Neural crest cell (in vitro differentiated cells): ENCODE measurements around the gene SH3PXD2A. TPM values are rescaled to one million over a fixed set of nuclear protein-coding genes. Genes with fewer than 3 reads are reported as not detected.

ENCODE experiments used
- DNase-seq: peaks from one replicate; pipeline ENCODE4 v3.0.0; 2021; ENCODE audit warnings: low read depth, mixed read lengths, low spot score
- H3K27ac Mint-ChIP-seq: one replicate; pipeline ENCODE4 v1.8.0; 2021; ENCODE audit warnings: mild to moderate bottlenecking, mixed read lengths; ENCODE audit not compliant: unreplicated experiment
- H3K27me3 Mint-ChIP-seq: 2 replicates; pipeline ENCODE4 v1.8.0; 2021; ENCODE audit warnings: low read depth, mild to moderate bottlenecking, mixed read lengths
- H3K36me3 Mint-ChIP-seq: 2 replicates; pipeline ENCODE4 v1.8.0; 2021; ENCODE audit warnings: low read depth, mild to moderate bottlenecking, mixed read lengths
- H3K4me1 Mint-ChIP-seq: 2 replicates; pipeline ENCODE4 v1.8.0; 2021; ENCODE audit warnings: mixed read lengths
- H3K4me3 Mint-ChIP-seq: one replicate; pipeline ENCODE4 v1.8.0; 2021; ENCODE audit warnings: mild to moderate bottlenecking, mixed read lengths
- H3K9me3 Mint-ChIP-seq: 2 replicates; pipeline ENCODE4 v1.8.0; 2021; ENCODE audit warnings: mixed read lengths
- total RNA-seq: library from RNA; stranded (reverse); gene quantifications from 2 replicates; pipeline ENCODE4 v1.2.1, GENCODE V29; 2021
- TF ChIP-seq, protein P1 (sequence below): fragments of 200-600 bp; sonication (generic); conservative IDR thresholded peaks from 2 replicates; pipeline ENCODE4 v1.5.0; 2021; ENCODE audit warnings: antibody characterized with exemption, mild to moderate bottlenecking

Gene SH3PXD2A
- total RNA-seq, 1 donor from 2014 or later = 22.8 TPM

DNA sequence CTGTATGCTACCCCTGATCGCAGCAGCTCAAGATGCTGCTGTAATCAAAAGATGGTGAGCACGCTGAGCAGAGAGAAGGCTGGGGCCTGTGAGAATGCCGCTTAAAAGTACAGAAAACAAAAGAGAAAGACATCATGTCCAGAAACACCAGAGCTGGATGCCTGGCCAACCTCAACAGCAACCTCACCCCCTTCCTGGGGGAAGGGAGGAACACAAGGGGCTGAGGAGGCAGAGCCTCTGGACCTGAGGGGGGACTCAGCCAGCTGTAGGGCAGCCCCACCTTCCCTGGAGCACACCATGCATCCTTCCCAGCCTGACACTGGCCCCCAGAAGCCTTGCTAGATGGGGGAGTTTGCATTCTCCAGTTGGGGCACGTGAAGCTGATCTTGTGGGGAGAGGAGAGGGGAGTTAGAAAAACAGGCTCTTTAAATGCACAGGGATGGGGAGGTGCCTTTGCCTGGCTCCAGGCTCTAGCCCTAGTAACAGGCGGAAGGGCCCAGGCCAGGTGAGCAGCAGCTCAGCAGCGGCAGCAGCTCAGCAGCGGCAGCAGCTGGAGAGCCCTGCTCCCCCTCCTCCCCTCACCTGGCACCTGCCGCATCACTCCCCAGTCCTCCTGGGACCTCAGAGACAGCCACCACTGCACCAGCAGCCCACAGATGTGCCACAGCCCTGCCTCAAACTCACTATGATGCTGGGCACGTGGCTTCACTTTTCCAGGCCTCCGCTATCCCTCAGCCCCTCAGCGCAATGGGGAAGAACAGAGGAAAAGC, 205.5 kb downstream of the SH3PXD2A start:
- H3K36me3 Mint-ChIP-seq = peaks cover 8% of the 10 kb centered on the region
- TF ChIP-seq, protein P1, sequence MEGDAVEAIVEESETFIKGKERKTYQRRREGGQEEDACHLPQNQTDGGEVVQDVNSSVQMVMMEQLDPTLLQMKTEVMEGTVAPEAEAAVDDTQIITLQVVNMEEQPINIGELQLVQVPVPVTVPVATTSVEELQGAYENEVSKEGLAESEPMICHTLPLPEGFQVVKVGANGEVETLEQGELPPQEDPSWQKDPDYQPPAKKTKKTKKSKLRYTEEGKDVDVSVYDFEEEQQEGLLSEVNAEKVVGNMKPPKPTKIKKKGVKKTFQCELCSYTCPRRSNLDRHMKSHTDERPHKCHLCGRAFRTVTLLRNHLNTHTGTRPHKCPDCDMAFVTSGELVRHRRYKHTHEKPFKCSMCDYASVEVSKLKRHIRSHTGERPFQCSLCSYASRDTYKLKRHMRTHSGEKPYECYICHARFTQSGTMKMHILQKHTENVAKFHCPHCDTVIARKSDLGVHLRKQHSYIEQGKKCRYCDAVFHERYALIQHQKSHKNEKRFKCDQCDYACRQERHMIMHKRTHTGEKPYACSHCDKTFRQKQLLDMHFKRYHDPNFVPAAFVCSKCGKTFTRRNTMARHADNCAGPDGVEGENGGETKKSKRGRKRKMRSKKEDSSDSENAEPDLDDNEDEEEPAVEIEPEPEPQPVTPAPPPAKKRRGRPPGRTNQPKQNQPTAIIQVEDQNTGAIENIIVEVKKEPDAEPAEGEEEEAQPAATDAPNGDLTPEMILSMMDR = no peak
- H3K27ac Mint-ChIP-seq = no peak overlapping the region
- no peaks in the 10 kb centered on the region for H3K27me3 Mint-ChIP-seq
- no peak for DNase-seq
- H3K9me3 Mint-ChIP-seq = no peaks in the 10 kb centered on the region
- peaks cover 10% of the 10 kb centered on the region for H3K4me1 Mint-ChIP-seq
- no peak overlapping the region for H3K4me3 Mint-ChIP-seq

DNA sequence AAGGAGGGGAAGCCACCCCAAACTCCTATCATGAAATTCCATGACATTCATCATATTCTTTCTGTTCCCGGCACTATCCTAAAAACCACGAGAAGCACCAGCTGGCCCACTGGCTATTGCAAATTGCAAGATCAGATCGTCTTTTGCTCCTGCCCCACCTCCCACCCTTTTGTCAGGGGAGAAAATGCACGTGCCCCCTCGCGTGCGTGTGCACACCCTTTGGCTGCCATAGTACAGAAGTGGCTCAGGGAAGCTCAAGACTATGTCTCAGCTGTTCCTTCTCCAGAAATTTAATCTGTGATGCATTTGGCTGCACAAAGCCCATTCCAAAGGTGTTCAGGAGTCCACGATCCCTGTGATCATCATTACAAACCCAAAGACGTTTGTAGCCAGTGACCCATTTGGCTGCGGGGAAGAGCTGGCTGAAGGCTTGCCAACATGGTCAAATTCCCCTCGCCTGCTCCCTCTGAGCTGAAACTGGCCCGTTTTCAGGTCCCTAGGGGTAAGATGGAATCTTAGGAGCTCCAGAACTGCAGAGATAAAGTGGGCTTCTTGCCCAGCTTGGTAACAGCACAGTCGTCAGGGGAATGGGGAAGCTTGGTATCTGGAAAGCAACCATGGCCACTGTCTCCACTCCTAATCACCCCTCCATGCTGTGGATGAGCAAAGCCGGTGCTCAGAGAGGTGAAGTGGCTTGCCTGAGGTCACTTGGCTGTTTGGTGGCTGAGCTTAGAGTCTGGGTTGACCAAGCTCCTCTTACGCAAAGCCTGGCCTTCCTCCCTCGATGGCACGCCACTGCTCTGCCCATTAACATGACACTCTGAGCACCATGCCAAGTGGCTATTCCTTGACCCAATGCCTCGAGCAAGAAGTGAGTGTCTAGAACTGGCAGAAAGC, 206.5 kb downstream of the SH3PXD2A start:
- no peaks in the 10 kb centered on the region for H3K9me3 Mint-ChIP-seq
- no peaks in the 10 kb centered on the region for H3K27me3 Mint-ChIP-seq
- no peak for DNase-seq
- TF ChIP-seq, protein P1 = no peak
- H3K4me3 Mint-ChIP-seq = no peak overlapping the region
- H3K36me3 Mint-ChIP-seq = peaks cover 9% of the 10 kb centered on the region
- H3K4me1 Mint-ChIP-seq = peaks cover 10% of the 10 kb centered on the region
- peak overlapping the region; percentile 30 for H3K27ac Mint-ChIP-seq

DNA sequence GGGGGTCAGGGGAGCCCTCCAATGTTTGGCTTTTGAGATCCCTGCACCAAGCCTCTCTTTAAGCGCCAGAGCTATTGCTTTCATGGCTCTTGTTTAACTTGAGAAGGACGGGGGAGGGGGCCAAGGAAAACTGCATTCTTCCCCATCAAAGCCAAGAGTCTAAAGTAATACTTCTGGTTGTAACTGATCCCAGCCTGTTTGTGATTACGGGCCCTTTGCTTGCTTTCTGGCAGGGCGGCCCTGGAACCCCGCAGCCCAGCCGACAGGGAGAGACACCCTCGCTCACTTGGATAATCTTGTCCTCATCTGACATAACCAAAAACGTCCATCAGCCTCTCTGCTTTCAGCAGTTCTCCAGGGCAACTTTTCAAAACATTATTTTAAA, 207.1 kb downstream of the SH3PXD2A start:
- H3K4me1 Mint-ChIP-seq = peaks cover 10% of the 10 kb centered on the region
- H3K27ac Mint-ChIP-seq = peak overlapping the region; percentile 20
- no peaks in the 10 kb centered on the region for H3K9me3 Mint-ChIP-seq
- peaks cover 9% of the 10 kb centered on the region for H3K36me3 Mint-ChIP-seq
- no peak overlapping the region for H3K4me3 Mint-ChIP-seq
- TF ChIP-seq, protein P1 = no peak
- H3K27me3 Mint-ChIP-seq = no peaks in the 10 kb centered on the region
- no peak for DNase-seq

DNA sequence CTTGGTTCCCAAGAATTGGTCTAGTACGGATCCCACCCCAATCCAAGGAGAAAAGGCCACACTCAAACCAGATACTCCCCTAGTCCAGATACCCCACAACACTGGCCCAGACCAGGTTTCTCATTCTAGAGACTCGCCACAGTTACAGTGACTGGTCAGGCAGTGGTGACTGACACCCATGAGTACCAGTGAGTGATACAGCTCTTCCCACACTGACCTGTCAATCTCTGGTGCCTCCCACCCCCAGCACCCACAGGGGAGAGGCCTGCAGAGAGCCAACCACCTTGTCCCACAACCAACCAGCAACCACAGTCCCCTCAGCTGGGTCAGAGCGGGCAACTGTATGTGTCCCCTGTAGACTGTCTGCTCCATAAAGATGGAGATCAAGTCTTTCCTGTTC, 209.1 kb downstream of the SH3PXD2A start:
- Mint-ChIP-seq H3K27ac (no peak overlapping the region), H3K9me3 (no peaks in the 10 kb centered on the region), H3K4me3 (no peak overlapping the region), H3K36me3 (peaks cover 9% of the 10 kb centered on the region), H3K27me3 (no peaks in the 10 kb centered on the region), H3K4me1 (peaks cover 17% of the 10 kb centered on the region)
- no peak for DNase-seq
- TF ChIP-seq, protein P1 = no peak

DNA sequence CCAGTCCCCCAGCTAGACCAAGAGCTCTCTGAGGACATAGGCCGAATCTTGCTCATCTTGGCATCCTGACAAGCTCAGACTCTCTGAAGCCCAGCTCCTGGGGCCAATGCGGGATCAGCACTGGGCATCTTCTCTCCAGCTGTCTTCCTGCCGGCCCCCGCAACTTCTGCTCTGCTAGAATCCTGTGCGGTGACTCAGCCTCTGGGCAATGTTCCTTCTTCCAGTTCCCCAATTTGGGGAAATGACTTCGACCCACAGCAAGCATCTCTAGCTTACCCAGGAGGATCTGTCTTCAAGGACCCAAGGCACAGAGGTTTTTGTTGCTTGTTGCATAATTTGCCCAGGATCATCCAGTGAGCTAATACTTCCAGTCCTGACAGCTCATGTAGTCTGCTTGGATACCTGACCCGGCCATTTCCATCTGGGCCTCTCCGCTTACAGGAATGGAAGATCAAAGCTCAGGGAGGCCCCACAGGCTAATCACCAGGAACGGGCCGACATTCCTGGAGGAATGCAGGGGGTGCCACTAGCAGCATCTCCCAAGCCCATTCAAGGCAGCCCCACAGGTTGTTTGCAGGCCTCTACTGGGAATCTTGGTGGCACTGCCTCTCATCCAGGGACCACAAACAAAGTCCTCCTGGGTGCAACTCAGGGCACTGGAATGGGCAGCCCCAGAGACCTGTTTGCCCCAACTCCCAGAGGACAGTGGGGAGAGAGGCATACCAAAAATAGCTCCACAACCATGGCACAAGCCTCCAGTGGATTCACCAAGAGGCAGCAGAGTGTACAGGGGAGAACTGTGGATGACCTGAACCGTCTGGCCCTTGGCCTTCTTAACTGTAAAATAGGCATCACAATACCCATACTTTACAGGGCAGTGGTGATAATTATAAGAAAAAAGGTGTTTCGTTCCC, 210.0 kb downstream of the SH3PXD2A start:
- TF ChIP-seq, protein P1 = no peak
- Mint-ChIP-seq H3K9me3 (no peaks in the 10 kb centered on the region), H3K36me3 (peaks cover 9% of the 10 kb centered on the region), H3K4me3 (no peak overlapping the region), H3K27ac (no peak overlapping the region), H3K27me3 (no peaks in the 10 kb centered on the region), H3K4me1 (peaks cover 24% of the 10 kb centered on the region)
- DNase-seq = no peak
